SU-DHL-6 (cell line): ENCODE data around the gene BBS4.

Experiments used
- CTCF ChIP-seq: fragments of 200-600 bp; sonication (generic); IDR thresholded peaks from one replicate; pipeline ENCODE4 v1.5.1; 2017; ENCODE audit warnings: antibody characterized with exemption, mild to moderate bottlenecking, low read length, moderate library complexity; ENCODE audit not compliant: insufficient read depth, poor library complexity, severe bottlenecking
- EZH2phosphoT487 ChIP-seq: fragments of 200-600 bp; sonication (generic), shearing (Covaris generic); conservative IDR thresholded peaks from 2 replicates; pipeline ENCODE4 v1.6.1; 2018; ENCODE audit warnings: mild to moderate bottlenecking, antibody characterized with exemption, low read length, moderate library complexity, mixed read lengths

GRCh38 chr15:72737061-72737460 is 51.1 kb downstream of the BBS4 start:
- no peak for TF ChIP-seq EZH2phosphoT487
- TF ChIP-seq CTCF = no peak
